GM12891 (cell line): ENCODE results near the gene GEMIN2. TPM values are rescaled to one million over a fixed set of nuclear protein-coding genes. Genes with fewer than 3 reads are reported as not detected.
"Not testable (repeated sequence)": the region's sequence is repeated elsewhere in the genome, so short reads cannot be mapped to it uniquely, and the experiment has no call there.

Experiments used
- DNase-seq: peaks from one replicate; pipeline ENCODE4 v3.0.0; 2011; ENCODE audit warnings: low spot score; ENCODE audit not compliant: insufficient read length
- FAIRE-seq: peaks from 2 replicates; lab custom pipeline; 2011; peaks lifted over from hg19 to GRCh38; lab: Jason Lieb, UNC
- PAX5 ChIP-seq: IDR thresholded peaks from 2 replicates; pipeline ENCODE4 v1.6.1; 2011; ENCODE audit warnings: low read length, moderate library complexity, mild to moderate bottlenecking; ENCODE audit not compliant: insufficient read depth, severe bottlenecking
- POLR2A ChIP-seq: IDR thresholded peaks from 2 replicates; pipeline ENCODE4 v1.6.1; 2011; ENCODE audit warnings: low read depth, low read length, control low read depth
- POLR2AphosphoS5 ChIP-seq: IDR thresholded peaks from 2 replicates; pipeline ENCODE4 v1.6.1; 2011; ENCODE audit warnings: low read depth, low read length, control low read depth
- POU2F2 ChIP-seq: IDR thresholded peaks from 2 replicates; pipeline ENCODE4 v1.6.1; 2011; ENCODE audit warnings: low read depth, mild to moderate bottlenecking, control low read depth, low read length, moderate library complexity
- SPI1 ChIP-seq: IDR thresholded peaks from 2 replicates; pipeline ENCODE4 v1.6.1; 2011; ENCODE audit warnings: low read depth, low read length, control low read depth
- TAF1 ChIP-seq: IDR thresholded peaks from 2 replicates; pipeline ENCODE4 v1.6.1; 2011; ENCODE audit warnings: low read depth, low read length, control low read depth
- polyA plus RNA-seq: library from polyadenylated mRNA; unstranded; fragments of >200 nt; gene quantifications from one replicate; pipeline ENCODE4 v1.2.1, GENCODE V29; 2012; ENCODE audit warnings: low read depth, missing spikeins, inconsistent platforms; ENCODE audit not compliant: missing spikeins

Gene GEMIN2
- 21.8 TPM for polyA plus RNA-seq

GRCh38 chr14:39114073-39114838 lies at the start of gene GEMIN2:
TSS of gene GEMIN2 (plus strand) at chr14:39114323. CDS start at chr14:39114339, 16 bp downstream.
- peak; percentile 32; the same call in 1 of the 2 replicates for TF ChIP-seq SPI1
- no peak for TF ChIP-seq PAX5
- TF ChIP-seq POLR2AphosphoS5 = peak; percentile 90
- no peak; the same call in 1 of the 2 replicates for TF ChIP-seq TAF1
- TF ChIP-seq POLR2A = peak; percentile 87
- TF ChIP-seq POU2F2 = no peak
- FAIRE-seq = peak; percentile 100
- peak; percentile 75 for DNase-seq

- not testable (repeated sequence) for FAIRE-seq, DNase-seq
Measured at GRCh38 chr14:39069169-39069805, 44.8 kb upstream of the GEMIN2 start.

- FAIRE-seq = no peak
- DNase-seq = no peak
- TF ChIP-seq PAX5 = no peak
- no peak for TF ChIP-seq TAF1
Measured at GRCh38 chr14:39069923-39070322, 44.2 kb upstream of the GEMIN2 start.

GRCh38 chr14:39071096-39071495 lies 43.0 kb upstream of the GEMIN2 start:
- FAIRE-seq = no peak
- TF ChIP-seq POLR2A = no peak
- no peak for TF ChIP-seq TAF1
- TF ChIP-seq PAX5 = no peak
- no peak for TF ChIP-seq POLR2AphosphoS5
- no peak for TF ChIP-seq POU2F2
- TF ChIP-seq SPI1 = no peak
- no peak for DNase-seq

GRCh38 chr14:39080886-39081285 lies 33.2 kb upstream of the GEMIN2 start:
- no peak for TF ChIP-seq POLR2AphosphoS5
- TF ChIP-seq PAX5 = no peak
- no peak for TF ChIP-seq SPI1
- no peak for TF ChIP-seq POLR2A
- no peak for TF ChIP-seq TAF1
- TF ChIP-seq POU2F2 = no peak
- FAIRE-seq (no peak), DNase-seq (no peak)

GRCh38 chr14:39083127-39083526 lies 31.0 kb upstream of the GEMIN2 start:
- DNase-seq (no peak), FAIRE-seq (no peak)
- TF ChIP-seq POLR2AphosphoS5 (no peak), POLR2A (no peak), PAX5 (no peak)

GRCh38 chr14:39085933-39086332 lies 28.2 kb upstream of the GEMIN2 start:
- FAIRE-seq (no peak), DNase-seq (no peak)
- TF ChIP-seq SPI1 (no peak), POU2F2 (no peak), PAX5 (no peak), POLR2AphosphoS5 (no peak), TAF1 (no peak), POLR2A (no peak)

GRCh38 chr14:39087493-39087892 lies 26.6 kb upstream of the GEMIN2 start:
- FAIRE-seq = no peak

GRCh38 chr14:39090548-39091111 lies 23.5 kb upstream of the GEMIN2 start:
- DNase-seq = no peak
- no peak for FAIRE-seq
- TF ChIP-seq TAF1 (no peak), POLR2AphosphoS5 (no peak), PAX5 (no peak), POU2F2 (no peak), SPI1 (no peak), POLR2A (no peak)

More at GRCh38 chr14:39087493-39087892, 26.6 kb upstream of the GEMIN2 start:
- TF ChIP-seq SPI1 (no peak), POU2F2 (no peak), POLR2AphosphoS5 (no peak), POLR2A (no peak), PAX5 (no peak), TAF1 (no peak)
- no peak for DNase-seq
